HG02973 (cell line): ENCODE measurements around the gene GREB1L.
"Not testable (repeated sequence)": the region's sequence is repeated elsewhere in the genome, so short reads cannot be mapped to it uniquely, and the experiment has no call there.

Source experiments
- ATAC-seq: cut with Tn5 transposase; IDR thresholded peaks from one replicate; pipeline ENCODE4 v1.9.1; 2021; ENCODE audit warnings: moderate library complexity; ENCODE audit not compliant: unreplicated experiment

The GREB1L gene

DNA sequence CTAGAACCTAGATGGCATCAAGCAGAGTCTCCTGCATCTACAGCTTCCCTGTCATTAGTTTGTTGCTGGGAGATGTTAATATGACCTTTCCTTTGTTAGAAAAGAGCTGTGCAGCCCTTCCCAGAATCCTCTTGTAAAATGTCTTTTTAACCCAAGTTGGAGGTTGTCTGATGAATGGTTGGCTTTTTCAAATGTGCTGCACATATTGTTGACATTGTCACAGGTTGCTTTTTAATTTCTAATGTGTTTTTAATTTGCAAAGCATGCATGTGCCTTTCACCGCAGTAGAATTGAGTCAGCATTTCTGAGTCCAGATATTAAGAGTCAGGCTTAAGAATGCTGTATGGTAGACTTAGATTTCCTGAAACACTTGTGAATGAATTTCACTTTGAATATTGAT is 120.8 kb downstream of the GREB1L start:
- ATAC-seq, result no peak

DNA sequence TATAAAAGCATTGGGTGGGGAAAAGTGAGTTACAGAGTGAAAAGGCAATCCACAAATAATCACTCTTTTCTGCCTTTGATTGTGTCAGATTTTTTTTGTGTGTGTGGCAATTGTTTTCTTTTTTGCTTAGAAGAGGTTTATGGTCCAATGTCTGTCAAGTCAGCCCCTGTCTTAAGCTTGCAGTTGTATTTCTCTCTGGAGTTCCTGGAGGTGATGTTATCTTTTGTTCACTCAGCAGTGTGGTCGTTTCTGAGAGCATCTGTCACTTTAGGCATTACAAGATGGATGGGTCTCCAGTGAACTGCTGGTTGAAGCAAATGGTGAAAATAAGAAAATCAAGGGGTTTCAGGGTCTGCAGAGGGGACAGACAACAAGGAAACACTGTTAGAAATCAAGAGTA is 121.3 kb downstream of the GREB1L start:
- ATAC-seq, result no peak

- no peak for ATAC-seq
These were observed 122.4 kb downstream of the GREB1L start for GRCh38 chr18:21364471-21364870.

DNA sequence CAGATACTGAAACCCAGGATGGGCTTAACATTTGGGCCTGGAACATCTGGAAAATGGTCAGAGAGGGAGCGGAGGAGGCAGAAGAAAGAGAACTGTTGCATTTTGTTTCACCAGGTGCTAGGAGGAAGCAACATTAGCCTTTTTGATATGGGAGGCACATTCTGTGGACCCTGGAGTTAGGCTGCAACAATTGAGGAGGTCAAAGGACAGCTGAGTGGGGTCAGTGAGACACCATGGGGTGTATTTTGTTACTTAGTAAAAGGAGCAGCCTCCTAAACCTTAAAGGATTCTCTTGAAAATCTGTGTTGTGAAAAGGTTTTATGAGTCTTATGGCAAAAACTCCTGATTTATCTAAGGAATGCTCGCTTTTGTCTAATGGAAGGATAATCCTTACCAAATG is 124.9 kb downstream of the GREB1L start:
- ATAC-seq, result no peak

DNA sequence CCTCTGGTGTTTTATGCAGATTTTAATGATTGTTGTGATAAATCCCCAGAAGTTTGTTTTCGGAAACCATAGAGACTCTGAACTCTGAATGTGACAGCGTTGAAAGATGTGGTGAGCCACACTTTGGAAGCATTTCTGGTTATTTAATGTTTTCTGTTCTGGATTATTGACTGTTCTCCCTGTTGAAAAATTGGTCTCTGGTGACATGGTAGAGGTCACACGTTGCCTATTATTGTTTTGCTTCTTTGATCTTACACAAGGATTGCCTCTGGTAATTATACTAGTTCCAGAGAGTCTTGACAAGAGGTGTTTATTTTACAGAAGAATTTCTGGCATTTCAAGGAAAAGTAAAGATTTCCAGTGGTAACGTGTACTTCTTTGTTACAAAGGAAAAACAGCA is 127.1 kb downstream of the GREB1L start:
- no peak for ATAC-seq

GRCh38 chr18:21369597-21369996 is 127.6 kb downstream of the GREB1L start:
- not testable (repeated sequence) for ATAC-seq

- no peak for ATAC-seq
These were observed 141.0 kb downstream of the GREB1L start for GRCh38 chr18:21383031-21383430.

DNA sequence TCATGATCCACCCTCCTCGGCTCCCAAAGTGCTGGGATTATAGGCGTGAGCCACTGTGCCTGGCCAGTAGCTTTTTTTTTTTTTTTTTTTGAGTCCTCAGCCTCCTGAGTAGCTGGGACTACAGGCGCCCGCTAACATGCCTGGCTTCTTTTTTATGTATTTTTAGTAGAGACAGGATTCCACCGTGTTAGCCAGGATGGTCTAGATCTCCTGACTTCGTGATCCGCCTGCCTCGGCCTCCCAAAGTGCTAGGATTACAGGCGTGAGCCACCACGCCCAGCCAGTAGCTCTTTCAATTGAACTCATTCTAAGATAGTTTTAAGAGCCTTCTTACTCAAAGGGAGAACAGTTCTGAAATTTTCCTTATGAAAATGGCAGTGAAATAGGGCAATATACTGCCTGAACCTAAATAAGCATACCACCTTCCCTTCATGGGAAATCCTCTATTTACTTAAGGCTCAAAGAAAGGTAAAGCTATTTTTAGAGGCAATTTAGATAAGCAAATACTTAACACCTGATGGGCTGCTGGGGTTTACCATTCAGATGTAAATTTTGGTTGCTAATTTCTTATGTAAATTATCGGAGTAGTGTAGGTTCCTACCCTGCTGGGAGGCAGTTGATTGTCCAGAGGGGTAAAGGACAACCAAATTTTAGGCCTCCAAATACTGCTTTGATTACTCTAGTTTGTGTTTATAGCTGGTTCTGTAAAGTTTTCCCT is 144.7 kb downstream of the GREB1L start:
- ATAC-seq, result no peak

GRCh38 chr18:21387886-21388285 is 145.9 kb downstream of the GREB1L start:
- ATAC-seq, result no peak

DNA sequence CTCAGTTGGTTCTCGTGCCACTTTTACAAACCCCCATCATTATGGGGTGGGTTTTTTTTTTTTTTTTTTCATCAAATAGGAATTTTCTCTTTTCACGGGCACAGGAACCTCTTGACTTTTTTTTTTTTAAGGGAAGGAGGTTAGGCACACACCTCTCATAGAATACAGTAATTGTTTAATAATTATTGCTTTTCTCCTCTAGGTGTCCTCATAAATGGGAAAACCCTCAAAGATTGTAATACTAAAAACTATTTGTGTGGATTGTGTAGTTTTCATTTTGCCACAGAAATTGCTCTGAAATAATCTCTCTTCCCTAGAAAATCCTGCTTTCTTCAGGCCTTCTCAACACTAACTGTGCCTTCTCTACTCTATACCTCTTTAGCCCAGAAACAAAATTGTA is 147.3 kb downstream of the GREB1L start:
- no peak for ATAC-seq

GRCh38 chr18:21389903-21390302 is 147.9 kb downstream of the GREB1L start:
- no peak for ATAC-seq

GRCh38 chr18:21391074-21391673 is 149.1 kb downstream of the GREB1L start:
- no peak for ATAC-seq

- no peak for ATAC-seq
These were observed 152.0 kb downstream of the GREB1L start for GRCh38 chr18:21393986-21394385.

- no peak for ATAC-seq
These were observed 156.1 kb downstream of the GREB1L start for GRCh38 chr18:21398121-21398520.

DNA sequence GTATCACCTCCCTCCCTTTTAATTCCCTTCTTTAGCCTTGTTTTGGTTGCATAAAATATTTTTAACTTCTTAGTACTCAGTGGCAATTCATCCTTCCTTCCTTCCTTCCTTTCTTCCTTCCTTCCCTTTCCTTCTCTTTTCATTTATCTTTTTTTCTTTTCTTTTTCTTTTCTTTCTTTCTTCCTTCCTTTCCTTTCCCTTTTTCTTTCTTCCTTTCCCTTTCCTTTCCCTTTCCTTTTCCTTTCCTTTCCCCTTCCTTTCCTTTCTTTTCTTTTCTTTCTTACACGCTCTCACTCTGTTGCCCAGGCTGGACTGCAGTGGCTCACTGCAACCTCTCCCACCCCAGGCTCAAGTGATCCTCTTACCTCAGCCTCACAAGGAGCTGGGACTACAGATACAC is 160.2 kb downstream of the GREB1L start:
- no peak for ATAC-seq

DNA sequence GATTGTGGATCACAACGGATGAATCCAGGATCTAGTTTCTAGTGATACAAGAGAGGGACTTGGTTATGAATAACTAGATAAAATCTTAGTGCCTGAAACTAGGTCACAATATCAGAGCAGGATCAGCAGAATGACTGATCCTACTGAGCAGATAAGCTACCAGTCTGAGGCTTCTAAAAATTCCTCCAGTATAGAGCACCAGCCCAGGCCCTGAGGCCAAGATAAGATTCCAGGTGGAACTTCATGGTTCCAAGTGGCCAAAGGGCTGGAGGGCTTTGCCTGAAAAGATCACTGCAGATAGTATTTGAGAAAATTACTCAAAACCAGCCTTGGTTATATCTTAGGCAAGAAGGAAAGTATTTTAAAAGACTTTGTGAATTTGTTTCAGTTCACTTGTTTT is 162.4 kb downstream of the GREB1L start:
- ATAC-seq, result no peak

DNA sequence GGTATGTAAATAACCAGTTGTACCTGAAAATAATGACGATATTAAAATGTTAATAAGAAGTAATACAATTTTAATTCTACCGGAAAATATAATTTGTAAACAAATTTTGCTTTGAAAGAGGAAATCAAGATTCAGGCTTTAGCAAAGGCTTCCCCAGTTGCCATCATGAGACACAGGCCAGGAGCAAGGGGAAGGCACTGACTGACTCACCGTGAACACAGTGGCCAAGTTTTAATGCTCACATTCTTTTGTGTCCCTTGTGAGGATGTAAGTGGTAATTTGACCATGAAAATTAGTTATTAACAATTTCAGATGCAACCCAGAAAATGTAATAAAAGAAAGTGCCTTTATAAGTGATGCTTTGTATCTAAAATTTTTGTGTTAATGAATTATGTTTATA is 164.1 kb downstream of the GREB1L start:
- no peak for ATAC-seq

- ATAC-seq, result no peak
These were observed 166.6 kb downstream of the GREB1L start for GRCh38 chr18:21408681-21409080.

DNA sequence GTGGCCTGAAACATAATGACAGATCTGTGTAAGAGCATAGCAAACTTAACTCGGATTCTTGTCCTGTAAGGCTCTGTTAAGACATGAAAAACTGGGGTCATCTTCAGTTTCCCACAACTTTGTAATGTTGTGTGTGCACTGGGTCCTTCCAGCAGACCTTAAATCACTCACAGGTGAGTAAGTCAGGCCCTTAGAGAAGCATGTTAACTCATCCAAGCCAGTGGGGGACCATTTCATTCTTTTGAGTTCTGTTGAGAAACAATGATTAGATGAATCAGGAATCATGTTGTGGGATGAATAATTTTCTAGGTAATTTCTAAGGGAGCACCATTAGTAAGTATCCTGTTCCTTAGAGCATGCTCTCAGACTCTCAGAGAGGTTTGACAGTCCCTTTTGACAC is 191.4 kb downstream of the GREB1L start:
- no peak for ATAC-seq

DNA sequence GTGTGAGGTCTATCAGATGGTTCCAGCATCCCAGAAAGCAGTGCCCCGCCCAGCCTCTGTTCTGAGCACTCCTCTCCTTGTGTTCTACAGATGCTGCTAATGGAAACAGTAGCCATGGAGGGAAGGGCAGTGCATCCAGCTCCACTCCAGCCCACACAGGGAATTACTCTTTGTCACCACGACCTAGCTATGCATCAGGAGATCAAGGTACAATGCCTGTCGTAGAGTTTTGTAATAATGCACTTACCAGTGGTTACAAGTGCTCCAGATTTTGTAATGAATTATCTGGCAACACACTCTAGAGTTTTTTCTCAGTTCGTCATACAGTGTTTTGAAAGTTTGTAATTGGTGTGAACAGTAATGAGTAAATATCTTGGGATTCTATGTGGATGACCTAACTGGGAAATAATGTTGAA is 197.4 kb downstream of the GREB1L start:
- ATAC-seq, result no peak

- ATAC-seq, result no peak
These were observed 199.6 kb downstream of the GREB1L start for GRCh38 chr18:21441670-21442069.

DNA sequence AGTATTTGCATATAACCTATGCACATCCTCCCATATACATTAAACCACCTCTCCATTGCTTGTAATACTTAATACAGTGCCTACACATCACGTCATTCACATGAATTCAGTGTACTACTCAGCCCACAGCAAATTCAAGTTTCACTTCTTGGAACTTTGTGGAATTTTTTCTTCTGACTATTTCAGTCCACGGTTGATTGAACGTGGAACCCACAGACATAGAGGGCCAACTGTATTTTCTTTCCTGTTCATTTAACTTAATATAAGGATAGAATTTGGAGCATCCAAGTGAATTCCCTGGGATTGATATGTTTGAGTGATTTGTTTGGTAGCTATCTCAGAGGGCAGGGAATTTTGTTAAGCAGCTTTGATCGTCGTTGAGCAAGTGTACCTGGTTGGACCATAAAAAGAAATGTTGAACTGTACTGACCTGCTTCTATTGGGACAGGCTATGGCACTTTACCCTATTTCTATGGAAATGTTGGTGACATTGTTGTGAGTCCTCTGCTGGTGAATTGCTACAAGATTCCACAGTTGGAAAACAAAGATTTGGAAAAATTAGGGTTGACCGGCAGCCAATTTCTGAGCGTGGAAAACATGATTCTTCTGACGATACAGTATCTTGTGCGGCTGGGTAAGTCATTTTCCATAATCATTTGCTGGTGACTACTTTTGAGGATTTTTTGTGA is 201.9 kb downstream of the GREB1L start:
- no peak for ATAC-seq
